ENCODE measurements around the gene CACNA1B. TPM values are rescaled to one million over a fixed set of nuclear protein-coding genes. Genes with fewer than 3 reads are reported as not detected.
"Not testable (repeated sequence)": the region's sequence is repeated elsewhere in the genome, so short reads cannot be mapped to it uniquely, and the experiment has no call there.

Gene CACNA1B
- polyA plus RNA-seq (ENCODE audit: insufficient read length in 4 of 4) = under 1 TPM; 0.11 to 0.56 (median 0.28) TPM

DNA sequence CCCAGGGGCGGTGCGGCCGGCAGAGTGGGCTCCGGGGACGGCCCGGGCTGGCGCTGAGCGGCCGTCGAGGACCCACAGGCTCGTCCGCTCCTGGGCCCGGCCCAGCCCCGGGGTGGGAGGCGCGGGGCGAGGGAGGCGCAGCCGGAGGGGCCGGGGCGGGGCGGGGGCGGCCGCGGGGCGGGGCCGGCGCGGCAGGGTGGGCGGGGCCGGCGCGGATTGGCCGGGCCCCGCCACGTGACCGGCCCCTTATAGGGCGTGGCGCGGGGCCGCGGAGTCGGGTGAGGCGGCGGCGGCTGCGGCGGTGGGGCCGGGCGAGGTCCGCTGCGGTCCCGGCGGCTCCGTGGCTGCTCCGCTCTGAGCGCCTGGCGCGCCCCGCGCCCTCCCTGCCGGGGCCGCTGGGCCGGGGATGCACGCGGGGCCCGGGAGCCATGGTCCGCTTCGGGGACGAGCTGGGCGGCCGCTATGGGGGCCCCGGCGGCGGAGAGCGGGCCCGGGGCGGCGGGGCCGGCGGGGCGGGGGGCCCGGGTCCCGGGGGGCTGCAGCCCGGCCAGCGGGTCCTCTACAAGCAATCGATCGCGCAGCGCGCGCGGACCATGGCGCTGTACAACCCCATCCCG is at the start of gene CACNA1B:
CACNA1B (plus strand) TSS at position 277 of the 617 bp plus-strand sequence; CDS start at position 429, 152 bp downstream.
- not testable (repeated sequence) for DNase-seq (ENCODE audit: low read depth in 4 of 4, low spot score in 2 of 4)

GRCh38 chr9:137827908-137828526 is 49.6 kb upstream of the CACNA1B start:
- DNase-seq (ENCODE audit: low read depth in 4 of 4, low spot score in 2 of 4) = no peak

GRCh38 chr9:137828527-137829259 is 48.9 kb upstream of the CACNA1B start:
- DNase-seq (ENCODE audit: low read depth in 4 of 4, low spot score in 2 of 4) = peak in 3 of 4 donors; percentile 19 to 45 (median 34)

GRCh38 chr9:137829260-137829996 is 48.2 kb upstream of the CACNA1B start:
- DNase-seq (ENCODE audit: low read depth in 4 of 4, low spot score in 2 of 4) = no peak

DNA sequence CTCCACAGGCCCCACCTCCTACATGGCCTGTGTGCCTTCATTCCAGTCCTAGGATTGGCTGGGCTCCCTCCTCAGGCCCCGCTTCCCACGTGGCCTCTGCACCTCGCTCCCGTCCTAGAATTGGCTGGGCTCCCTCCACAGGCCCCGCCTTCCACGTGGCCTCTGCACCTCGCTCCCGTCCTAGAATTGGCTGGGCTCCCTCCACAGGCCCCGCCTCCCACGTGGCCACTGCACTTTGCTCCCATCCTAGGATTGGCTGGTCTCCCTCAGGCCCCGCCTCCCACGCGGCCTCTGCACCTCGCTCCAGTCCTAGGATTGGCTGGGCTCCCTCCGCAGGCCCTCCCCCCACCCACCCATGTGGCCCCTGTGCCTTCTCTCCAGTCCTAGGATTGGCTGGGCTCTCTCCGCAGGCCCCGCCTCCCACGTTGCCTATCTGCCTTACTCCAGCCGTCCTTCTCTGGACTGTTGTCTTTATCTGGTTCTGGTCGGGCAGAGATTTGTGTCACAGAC is 45.3 kb upstream of the CACNA1B start:
- no peak for DNase-seq (ENCODE audit: low read depth in 4 of 4, low spot score in 2 of 4)

GRCh38 chr9:137832830-137833590 is 44.6 kb upstream of the CACNA1B start:
- DNase-seq (ENCODE audit: low read depth in 4 of 4, low spot score in 2 of 4) = no peak

DNA sequence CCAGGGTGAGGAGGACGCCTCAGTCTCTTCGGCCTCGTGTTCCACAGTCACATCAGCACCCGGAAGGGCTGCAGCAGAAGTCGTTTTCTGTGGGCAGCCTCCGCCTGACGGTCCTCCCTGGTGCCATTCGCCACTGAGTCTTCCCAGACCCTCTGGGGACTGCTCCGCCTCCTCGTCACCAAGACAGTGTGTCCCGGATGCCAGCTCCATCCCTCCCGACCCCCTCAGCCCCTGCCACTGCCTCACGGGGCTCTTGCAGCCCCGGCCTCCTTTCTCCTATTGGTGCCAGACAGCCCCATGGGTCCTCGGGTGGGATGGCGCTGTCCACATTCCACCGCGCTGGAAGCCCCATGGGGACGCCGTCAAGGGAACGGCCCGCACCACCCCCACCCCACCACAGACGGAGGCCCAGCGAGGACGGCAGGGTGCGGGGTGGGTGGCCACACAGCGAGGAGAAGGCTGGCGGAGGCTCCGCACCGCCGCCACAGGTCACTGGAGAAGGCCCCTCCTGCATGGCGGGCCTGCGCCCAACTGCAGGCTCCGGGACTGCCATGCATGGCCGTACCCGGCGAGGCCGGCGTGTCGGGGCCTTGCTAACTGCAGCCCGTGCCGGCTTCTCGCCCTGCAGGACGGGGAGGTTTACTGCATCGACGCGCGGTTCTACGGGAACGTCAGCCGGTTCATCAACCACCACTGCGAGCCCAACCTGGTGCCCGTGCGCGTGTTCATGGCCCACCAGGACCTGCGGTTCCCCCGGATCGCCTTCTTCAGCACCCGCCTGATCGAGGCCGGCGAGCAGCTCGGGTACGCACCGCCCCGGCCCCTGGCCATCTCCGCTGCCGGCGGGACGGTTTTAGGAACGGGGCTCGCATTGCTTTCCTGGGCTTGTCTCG is 43.6 kb upstream of the CACNA1B start:
- DNase-seq (ENCODE audit: low read depth in 4 of 4, low spot score in 2 of 4) = no peak

GRCh38 chr9:137834846-137835546 is 42.6 kb upstream of the CACNA1B start:
- no peak for DNase-seq (ENCODE audit: low read depth in 4 of 4, low spot score in 2 of 4)

DNA sequence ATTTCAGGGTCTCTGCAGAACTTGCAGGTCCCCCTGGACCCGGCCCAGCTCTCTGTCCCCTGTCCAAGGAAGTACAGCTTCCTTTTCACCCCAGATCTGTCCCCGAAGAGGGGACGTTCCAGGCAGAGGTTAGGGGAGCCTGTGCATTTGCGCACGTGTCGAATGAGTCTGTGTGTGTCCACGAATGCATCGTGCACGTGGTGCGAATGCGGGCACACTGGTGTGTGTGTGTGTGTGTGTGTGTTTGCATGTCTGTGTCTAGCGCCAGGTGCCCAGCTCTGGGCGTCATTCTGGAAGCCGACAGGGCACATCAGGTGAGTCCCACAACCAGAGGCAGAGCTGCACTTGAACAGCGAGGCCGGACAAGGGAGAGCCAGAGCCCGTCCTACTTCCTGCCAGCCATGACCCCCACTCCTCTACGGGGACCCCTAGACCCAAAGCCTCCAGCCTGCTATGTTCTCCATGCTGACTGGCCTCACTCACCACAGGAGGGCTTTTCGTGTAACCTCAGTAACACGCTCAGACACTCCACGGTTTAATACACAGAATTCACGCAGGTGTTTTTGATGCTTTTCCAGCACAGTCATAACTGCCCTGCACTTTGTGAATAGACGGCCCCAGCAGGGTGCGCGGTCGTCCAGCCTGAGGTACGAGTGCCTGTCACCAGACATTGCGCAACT is 41.3 kb upstream of the CACNA1B start:
- DNase-seq (ENCODE audit: low read depth in 4 of 4, low spot score in 2 of 4) = no peak

DNA sequence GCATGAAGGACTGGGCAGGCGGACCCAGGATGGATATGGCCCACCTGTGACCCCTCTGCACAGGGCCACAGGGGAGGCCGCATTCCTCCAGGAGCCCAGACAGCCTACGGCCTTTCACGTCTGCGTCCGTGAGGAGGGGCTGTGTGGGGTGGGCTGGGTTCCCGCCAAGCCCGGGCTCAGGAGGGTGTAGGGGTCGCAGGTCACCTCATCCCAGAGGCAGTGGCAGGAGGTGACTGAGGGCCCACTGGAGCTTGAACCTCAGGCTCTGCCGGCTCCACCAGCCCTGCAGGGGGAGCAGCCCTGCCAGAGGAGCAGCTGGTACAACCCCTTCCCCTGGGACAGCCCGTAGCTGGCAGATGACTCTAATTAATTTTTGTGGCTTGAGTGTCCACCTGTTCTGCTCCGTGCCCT is 40.7 kb upstream of the CACNA1B start:
- no peak for DNase-seq (ENCODE audit: low read depth in 4 of 4, low spot score in 2 of 4)

DNA sequence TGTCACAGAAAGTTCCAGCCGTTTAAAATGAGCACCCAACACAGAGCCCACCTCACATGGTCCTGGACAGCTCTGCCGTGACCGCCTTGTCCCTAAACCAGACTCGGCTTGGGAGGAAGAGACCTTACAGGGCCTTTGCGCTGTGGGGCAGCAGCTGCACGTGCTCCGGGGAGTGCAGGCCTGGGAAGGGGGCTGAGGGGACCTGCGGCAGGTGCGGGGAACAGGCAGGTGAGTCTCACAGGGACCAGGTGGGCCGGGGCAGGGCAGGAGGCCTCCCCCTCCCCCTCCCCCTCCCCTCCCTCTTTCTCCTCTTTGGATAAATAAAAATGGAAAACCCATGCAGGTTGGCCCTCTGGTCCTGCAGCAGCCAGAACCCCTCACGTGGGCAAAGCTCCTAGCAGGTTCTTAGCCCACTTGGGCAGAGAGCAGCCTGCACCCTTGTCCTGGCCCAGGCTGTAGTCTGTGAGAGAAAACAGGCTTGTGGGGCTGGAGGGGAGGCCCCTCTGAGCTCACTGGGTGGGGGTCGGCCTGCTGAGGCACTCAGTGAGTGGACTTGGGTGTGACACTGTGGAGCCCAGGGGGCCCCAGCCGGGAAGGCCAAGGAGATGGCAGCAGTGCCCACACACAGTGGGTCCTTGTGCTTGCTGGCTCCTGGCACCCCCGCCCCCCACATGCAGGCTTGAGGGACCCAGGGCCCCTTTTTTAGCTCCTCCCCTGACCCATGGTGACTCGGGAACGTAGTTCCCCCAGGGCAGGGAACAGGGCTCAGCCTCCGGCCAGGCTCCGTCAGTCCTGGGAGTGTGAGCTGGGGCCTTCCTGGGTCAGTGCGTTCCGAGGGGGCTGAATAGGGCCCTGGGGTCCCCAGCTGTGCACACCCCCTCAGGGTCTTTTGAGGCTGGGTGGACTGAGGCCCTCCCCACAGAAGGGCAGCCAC is 40.0 kb upstream of the CACNA1B start:
- DNase-seq (ENCODE audit: low read depth in 4 of 4, low spot score in 2 of 4) = no peak

GRCh38 chr9:137838576-137838975 is 39.0 kb upstream of the CACNA1B start:
- no peak for DNase-seq (ENCODE audit: low read depth in 4 of 4, low spot score in 2 of 4)

- DNase-seq (ENCODE audit: low read depth in 4 of 4, low spot score in 2 of 4) = no peak
Observed at GRCh38 chr9:137843355-137843754, 34.2 kb upstream of the CACNA1B start.

DNA sequence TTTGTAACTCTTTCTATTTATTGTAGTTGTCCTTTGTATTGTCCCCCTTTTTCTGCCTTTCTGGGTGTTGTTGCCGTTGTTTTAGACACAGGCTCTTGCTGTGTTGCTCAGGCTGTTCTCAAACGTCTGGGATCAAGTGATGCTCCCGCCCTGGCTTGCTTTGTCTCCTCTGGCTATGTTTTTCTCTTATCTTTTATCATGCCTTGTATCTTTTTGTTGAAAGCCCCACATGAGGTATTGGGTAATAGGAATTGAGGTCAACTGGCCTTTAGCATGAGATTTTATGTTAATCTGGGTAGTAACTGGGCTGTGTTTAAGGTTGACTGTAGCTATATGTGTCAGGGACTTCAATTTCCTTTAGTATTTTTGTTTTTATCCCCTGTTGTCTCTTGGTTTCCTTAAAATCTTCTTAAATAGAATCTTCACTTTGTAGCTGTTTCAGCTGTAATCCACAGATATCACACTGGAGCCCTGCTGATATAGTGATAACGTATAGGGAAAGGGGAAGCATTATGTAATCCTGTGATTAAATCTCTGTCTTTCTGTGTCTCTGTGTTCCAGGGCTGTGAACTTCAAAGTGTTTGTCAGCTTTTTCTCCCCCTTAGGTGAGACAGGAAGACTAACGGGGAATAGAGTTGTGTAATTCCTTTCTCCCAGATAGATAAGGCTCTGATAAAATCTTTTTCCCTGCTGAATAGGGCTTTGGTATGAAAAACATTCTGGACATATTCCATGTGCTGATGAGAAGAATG is 25.9 kb upstream of the CACNA1B start:
- no peak for DNase-seq (ENCODE audit: low read depth in 4 of 4, low spot score in 2 of 4)

GRCh38 chr9:137853392-137853995 is 24.1 kb upstream of the CACNA1B start:
- no peak for DNase-seq (ENCODE audit: low read depth in 4 of 4, low spot score in 2 of 4)

- no peak for DNase-seq (ENCODE audit: low read depth in 4 of 4, low spot score in 2 of 4)
Observed at GRCh38 chr9:137860361-137860760, 17.2 kb upstream of the CACNA1B start.
